Fibroblast of mammary gland (primary cell): ENCODE results near the gene CCNB1.

Experiments
- DNase-seq: peaks from one replicate; pipeline ENCODE4 v3.0.0-alpha.2; 2010; ENCODE audit warnings: low read depth
- H3K4me3 ChIP-seq: 2 replicates; pipeline ENCODE4 v1.5.1; 2011; ENCODE audit warnings: low read depth, mild to moderate bottlenecking, low read length, moderate library complexity; ENCODE audit not compliant: control insufficient read depth
- CTCF ChIP-seq: conservative IDR thresholded peaks from 2 replicates; pipeline ENCODE4 v1.5.1; 2011; ENCODE audit warnings: low read depth, low read length, inconsistent platforms; ENCODE audit not compliant: control insufficient read depth, insufficient read depth

CCNB1 gene

GRCh38 chr5:69184621-69185020, 17.7 kb downstream of the CCNB1 start:
- TF ChIP-seq CTCF, result no peak
- DNase-seq, result no peak

GRCh38 chr5:69187342-69187741, 20.4 kb downstream of the CCNB1 start:
- DNase-seq, result no peak
- H3K4me3 ChIP-seq, result no peak overlapping the region
- no peak for TF ChIP-seq CTCF

More at GRCh38 chr5:69184621-69185020, 17.7 kb downstream of the CCNB1 start:
- H3K4me3 ChIP-seq, result no peak overlapping the region

GRCh38 chr5:69188811-69189161, 21.8 kb downstream of the CCNB1 start:
- no peak for DNase-seq
- peak overlapping the region; percentile 98 for H3K4me3 ChIP-seq
- TF ChIP-seq CTCF, result no peak

GRCh38 chr5:69189162-69190086, 22.5 kb downstream of the CCNB1 start, which contains the start of gene CENPH:
TSS of gene CENPH (plus strand) at chr5:69189583. CDS start at chr5:69189635, 52 bp downstream.
- peak within 1 kb of the TSS; percentile 98 for H3K4me3 ChIP-seq
- no peak for TF ChIP-seq CTCF
- DNase-seq, result peak; percentile 86

- no peak for TF ChIP-seq CTCF
- DNase-seq, result no peak
- no peak overlapping the region for H3K4me3 ChIP-seq
Observed at GRCh38 chr5:69202497-69202896, 35.5 kb downstream of the CCNB1 start.

- no peak for DNase-seq
- H3K4me3 ChIP-seq, result no peak overlapping the region
- TF ChIP-seq CTCF, result no peak
Observed at GRCh38 chr5:69206528-69207190, 39.7 kb downstream of the CCNB1 start.
